ENCODE results near the gene PKIG. TPM values are rescaled to one million over a fixed set of nuclear protein-coding genes. Genes with fewer than 3 reads are reported as not detected.

Gene PKIG
- total and polyA plus RNA-seq, 9 of the 15 experiments (the other 6 are each of a cell fraction or from before 2014, with no cell fraction given), result 0.13 to 7.0 (median 4.7) TPM

- no peak for TF ChIP-seq E2F6 (IDR thresholded peaks at IDR 0.05; ENCODE audit: borderline replicate concordance in 1 of 2, extremely low read depth in 1 of 2, insufficient read depth in 1 of 2, insufficient read length in 1 of 2, low read depth in 1 of 2, low read length in 1 of 2, poor library complexity in 1 of 2, severe bottlenecking in 1 of 2)
- no peak for TF ChIP-seq ZKSCAN3 (CRISPR knock-in tag; IDR thresholded peaks at IDR 0.05)
- no peak for TF ChIP-seq ZNF311 (CRISPR knock-in tag; IDR thresholded peaks at IDR 0.05)
- TF ChIP-seq ZNF280A (IDR thresholded peaks at IDR 0.05; ENCODE audit: low read depth, partially characterized antibody), result no peak
- TF ChIP-seq ATF3 (IDR thresholded peaks at IDR 0.05), result peak; percentile 56; the same call in 1 of the 2 replicates
- TF ChIP-seq ATF3 (CRISPR knock-in tag; conservative IDR thresholded peaks at IDR 0.05), result no peak
- TF ChIP-seq THRAP3 (IDR thresholded peaks at IDR 0.05; ENCODE audit: borderline replicate concordance), result no peak
- no peak for TF ChIP-seq FIP1L1 (IDR thresholded peaks at IDR 0.05; ENCODE audit: low read depth, low read length, poor library complexity, severe bottlenecking)
- TF ChIP-seq PHF8 (IDR thresholded peaks at IDR 0.05; ENCODE audit: borderline replicate concordance, low read length), result 0 out of 2 replicates have a peak, but pooled peaks have one; percentile 13
- no peak for TF ChIP-seq ZC3H4 (CRISPR knock-in tag; IDR thresholded peaks at IDR 0.05; ENCODE audit: borderline replicate concordance)
These were observed at the start of gene PKIG (continued) for GRCh38 chr20:44582311-44583025.

Data from K562 (cell line).